Raji (cell line): ENCODE data around the gene TPST1.

Source experiments
- POLR2A ChIP-seq: IDR thresholded peaks from 2 replicates; pipeline ENCODE4 v1.6.1; 2011; ENCODE audit warnings: low read depth, low read length, control low read depth; ENCODE audit not compliant: insufficient read depth

Gene TPST1

GRCh38 chr7:66301249-66301648 is 96.1 kb downstream of the TPST1 start:
- no peak for TF ChIP-seq POLR2A

- TF ChIP-seq POLR2A: no peak
Measured at GRCh38 chr7:66301737-66302136, 96.6 kb downstream of the TPST1 start.

DNA sequence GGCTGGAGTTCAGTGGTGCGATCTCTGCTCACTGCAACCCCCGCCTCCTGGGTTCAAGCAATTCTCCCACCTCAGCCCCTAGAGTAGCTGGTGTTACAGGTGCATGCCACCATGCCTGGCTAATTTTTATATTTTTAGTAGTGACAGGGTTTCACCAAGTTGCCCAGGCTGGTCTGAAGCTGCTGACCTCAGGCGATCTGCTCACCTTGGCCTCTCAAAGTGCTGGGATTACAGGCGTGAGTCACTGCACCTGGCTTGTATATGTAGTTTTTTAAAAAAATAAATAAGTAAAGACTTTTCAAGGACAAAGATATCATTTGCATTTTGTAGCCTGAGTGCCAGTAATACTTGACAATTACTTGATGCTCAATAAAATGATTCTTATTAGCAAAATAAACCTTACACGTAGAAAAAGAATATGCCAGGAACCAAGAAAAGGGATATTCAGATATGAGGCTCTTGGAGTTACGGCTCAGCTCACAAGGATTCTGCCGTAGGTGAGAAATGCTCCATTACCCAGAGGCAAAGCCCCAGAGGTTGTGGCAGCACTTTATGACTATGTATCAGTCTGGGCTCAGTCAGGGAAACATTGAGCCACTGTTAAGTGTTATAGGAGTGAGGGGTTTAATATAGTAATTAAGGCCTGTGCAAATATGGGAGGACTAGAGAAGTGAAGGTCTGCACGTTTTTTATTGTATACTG is 98.5 kb downstream of the TPST1 start:
- TF ChIP-seq POLR2A: no peak

GRCh38 chr7:66304536-66304935 is 99.4 kb downstream of the TPST1 start:
- no peak for TF ChIP-seq POLR2A

DNA sequence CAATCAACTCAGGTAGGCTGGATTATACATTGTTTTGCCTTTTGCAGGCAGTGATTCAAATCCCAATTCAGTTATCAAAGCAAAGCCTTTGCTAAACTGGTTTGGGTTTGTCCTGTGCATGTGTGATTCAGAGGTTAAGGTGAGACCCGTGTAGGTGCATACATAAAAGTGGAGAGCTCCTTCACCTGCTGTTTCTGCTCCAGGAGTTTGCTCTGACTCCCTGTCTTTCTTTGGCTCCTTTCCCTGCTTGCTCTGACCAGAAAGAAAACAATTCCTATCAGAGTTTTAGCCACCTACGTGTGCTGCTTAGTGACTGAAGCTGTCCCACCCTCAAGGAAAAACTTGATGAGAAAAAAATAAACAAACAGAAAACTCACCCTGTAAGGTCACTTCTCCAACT is 101.1 kb downstream of the TPST1 start:
- no peak for TF ChIP-seq POLR2A

- TF ChIP-seq POLR2A: no peak
Measured at GRCh38 chr7:66307591-66308215, 102.6 kb downstream of the TPST1 start.

DNA sequence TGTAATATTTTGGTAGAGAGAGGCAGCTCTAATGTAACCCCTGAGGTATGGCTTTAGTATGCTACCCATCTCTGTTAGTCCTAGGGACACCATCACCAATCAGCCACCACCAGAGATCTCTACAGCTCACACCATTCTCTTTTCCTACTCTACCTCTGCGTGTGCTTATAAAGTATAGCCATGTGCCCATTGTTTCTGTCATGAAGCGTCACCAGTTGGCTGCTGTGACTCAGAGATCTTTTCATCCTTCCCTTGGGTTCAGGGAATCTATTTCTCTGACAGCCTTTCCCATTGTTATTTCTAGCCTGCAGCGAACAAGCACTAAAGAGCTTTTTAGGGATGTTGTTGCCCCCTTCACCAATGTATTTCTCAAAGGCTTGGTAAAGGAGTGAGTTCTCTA is 103.3 kb downstream of the TPST1 start:
- no peak for TF ChIP-seq POLR2A

DNA sequence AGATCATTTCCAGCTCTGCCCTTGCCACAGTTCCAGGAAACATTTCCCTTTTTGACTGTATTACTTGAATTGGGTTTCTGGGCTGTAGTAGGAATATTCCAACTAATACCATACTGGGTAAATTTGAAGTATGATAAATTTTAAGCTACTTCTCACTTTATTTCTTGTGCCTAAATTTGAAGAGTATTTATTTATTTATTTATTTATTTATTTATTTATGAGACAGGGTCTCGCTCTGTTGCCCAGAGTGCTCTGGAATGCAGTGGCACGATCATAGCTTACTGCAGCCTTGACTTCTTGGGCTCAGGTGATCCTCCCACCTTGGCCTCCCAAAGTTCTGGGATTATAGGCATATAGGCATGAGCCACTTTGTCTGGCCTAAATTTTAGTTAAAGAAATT is 105.5 kb downstream of the TPST1 start:
- no peak for TF ChIP-seq POLR2A

DNA sequence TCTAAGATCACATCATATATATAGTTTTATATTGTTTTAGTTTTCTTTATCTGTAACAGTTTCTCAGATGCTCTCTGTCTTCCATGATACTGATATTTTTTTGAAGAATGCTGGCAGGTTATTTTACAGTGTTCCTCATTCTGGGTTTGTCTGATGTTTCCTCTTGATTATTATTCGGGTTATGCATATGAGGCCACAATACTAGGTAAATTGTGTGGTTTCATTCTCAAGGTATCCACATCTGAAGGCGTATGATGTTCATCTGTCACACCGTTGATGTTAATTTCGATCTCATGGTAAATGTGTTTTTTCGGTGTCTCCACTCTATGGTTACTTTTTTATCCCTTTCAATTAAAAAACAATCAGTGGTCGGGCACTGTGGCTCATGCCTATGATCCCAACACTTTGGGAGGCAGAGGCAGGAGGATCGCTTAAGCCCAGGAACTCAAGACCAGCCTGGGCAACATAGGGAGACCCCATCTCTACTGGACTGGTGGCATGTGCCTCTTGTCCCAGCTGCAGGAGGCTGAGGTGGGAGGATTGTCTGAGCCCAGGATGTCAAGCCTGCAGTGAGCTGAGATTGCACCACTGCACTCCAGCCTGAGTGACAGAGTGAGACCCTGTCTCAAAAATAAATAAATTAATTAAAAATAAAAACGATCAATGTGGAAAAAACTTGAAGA is 108.9 kb downstream of the TPST1 start:
- TF ChIP-seq POLR2A: no peak

DNA sequence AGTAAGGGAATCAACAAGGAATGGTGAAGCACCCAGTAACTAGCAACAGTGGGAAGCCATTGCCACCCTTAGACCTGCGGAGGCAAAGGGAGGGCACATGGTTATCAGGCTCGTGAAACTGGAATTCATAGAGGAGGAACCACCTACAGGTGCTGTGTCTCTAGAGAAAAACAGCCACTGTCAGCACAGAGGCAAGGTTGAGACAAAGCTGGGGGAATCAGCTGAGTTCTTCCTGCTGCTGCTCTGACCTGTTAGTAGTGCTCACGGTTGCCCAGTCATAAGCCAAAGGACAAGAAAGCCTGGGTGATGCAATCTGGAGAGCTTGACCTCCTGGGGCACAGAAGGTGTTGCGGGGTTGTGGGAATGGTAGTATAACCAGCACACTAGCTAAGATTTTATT is 110.1 kb downstream of the TPST1 start:
- TF ChIP-seq POLR2A: no peak

DNA sequence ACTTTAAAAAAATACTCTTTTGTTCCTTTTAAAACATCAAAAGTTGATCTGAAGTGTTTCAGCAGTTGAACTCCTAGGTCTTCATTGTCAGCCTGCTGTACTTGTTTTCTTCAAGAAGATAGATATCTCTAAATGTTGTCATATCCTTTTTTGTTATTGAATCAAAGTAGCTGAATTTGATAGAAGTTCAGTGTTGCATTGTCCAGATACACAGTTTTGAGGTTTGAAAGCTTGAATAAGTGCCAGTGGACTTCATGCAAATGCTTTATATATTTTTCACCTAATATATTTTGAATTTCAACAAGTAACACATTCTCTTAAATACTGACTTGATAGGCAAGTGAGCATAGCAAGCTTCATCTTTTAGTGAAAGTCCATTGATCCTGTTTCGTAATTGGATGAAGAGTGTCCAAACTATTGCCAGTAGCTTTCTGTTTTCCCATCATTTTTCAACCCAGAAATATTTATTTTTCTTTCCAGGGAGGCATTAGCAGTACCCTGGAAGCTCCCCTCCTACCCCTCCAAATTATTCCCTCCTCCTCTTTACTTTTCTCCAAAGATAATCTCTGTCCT is 114.4 kb downstream of the TPST1 start:
- no peak for TF ChIP-seq POLR2A

GRCh38 chr7:66321283-66321682 is 116.1 kb downstream of the TPST1 start:
- TF ChIP-seq POLR2A: no peak

GRCh38 chr7:66323114-66323796 is 118.1 kb downstream of the TPST1 start:
- no peak for TF ChIP-seq POLR2A

- no peak for TF ChIP-seq POLR2A
Measured at GRCh38 chr7:66326501-66327215, 121.5 kb downstream of the TPST1 start.

DNA sequence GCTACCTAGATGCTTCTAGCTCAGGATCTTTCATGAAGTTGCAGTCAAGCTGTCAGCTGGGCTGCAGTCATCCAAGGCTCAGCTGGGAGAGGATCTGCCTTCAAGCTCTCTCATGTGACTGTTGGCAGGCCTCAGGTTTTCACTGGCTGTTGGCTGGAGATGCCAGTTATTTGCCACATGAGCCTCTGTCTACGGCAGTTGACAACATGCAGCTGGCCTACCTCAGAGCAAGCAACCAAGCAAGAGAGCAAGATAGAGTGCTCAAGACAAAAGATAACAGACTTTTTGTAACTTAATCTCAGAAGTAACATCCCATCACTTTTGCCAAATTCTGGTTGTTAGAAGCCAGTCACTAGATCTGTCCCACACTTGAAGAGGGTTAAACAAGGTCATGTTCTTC is 125.8 kb downstream of the TPST1 start:
- TF ChIP-seq POLR2A: no peak

DNA sequence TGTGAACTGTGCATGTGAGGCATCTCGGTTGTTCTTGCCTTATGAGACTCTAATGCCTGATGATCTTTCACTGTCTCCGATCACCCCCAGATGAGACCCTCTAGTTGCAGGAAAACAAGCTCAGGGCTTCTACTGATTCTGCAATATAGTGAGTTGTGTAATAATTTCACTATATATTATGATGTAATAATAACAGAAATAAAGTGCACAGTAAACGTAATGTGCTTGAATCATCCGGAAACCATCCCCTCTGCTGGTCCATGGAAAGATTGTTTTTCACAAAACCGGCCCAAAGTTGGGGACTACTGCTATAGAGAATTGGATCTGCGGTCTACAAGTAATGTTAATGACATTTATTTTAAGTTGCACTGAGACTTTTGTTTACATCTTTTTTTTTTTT is 126.7 kb downstream of the TPST1 start:
- TF ChIP-seq POLR2A: no peak
